Activated CD4-positive, alpha-beta T cell treated with anti-CD3 and anti-CD28 coated beads for 48 hours (primary cell): ENCODE data around the gene RELT.

Experiments
- DNase-seq: peaks from one replicate; pipeline ENCODE4 v3.0.0-alpha.2; 2020

The RELT gene

DNA sequence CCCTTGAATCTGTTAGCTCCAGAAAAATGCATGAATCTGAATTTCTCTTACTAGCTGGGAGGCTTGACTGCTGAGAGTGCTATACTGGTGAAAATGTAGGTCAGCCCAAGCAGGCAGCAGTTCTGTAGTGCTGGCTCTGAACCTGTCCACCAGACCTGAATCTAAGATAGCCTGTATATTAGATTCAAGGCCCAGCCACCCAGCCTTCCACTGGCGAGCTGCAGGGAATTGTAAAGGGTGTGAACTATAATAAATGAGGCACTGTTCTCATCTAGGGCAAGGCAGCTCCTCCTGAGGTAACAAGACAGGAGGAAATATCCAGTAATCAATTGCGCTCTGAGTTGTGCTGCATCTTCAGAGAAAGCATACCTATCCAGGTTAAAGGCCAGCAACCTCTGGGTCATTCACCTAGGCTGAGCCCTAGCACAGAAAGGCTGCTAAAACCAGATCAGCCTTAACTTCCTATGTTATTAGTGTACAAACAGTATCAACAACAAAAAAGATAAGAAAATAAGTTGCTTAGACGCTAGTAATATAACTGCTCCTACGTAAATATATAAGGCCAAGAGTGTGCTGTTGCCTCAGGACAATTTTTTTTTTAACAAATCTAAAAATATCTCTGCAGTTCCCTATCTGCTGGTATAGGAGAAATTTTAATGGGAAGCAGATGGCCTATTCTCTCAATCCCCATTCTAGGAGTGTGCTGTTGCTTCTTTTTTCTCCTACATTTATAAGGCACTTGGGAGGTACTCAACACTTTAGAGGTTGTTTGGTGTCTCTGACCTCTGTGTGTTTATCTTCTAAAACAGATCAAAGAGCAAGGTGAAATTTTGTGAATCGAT, 63.0 kb downstream of the RELT start:
- DNase-seq: no peak

DNA sequence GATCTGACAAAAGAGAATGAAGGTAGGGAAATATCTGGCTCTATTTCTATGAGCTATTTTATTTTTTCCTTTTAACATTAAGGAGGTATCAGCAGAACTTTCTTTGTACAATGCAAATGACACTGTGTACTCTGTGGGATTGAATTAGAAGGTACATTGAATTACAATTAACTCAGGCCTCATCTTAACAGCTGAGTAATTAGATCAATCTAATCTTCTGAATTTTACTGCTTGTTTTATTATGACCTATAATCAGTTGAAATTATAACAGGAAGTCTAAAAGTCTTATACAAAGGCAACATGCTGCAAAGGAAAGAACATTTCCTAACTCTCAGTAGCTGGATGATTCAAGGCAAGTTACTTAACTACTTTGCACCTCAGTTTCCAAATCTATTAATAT, 69.8 kb downstream of the RELT start:
- no peak for DNase-seq

DNA sequence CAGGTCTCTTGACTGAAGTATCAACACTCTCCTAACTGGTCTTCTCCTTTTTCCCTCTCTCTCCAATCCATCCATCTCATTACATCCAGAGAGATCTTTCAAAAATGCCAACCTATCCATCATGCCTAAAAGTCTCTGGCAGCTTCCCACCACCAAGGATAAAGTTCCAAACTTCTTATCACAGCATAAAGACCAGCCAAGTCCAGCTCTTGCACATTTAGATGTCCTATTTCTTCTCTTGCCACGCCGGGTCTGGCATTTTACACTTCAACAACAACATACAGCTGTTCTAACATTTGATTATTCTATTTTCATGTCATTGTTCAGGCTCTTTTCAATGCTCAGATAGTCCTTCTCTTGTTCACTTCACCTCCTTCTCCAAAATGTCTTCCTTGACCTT, 70.6 kb downstream of the RELT start:
- no peak for DNase-seq
